Uterus (tissue), 2 donors: ENCODE results near the gene TMA7B.

ENCODE experiments used
- POLR2A ChIP-seq, 2 donors: fragments of 450-650 bp; IDR thresholded peaks; one replicate each; pipeline ENCODE4 v1.6.1; 2016; ENCODE audit warnings: antibody characterized with exemption in 2 of 2, mild to moderate bottlenecking in 1 of 2, moderate library complexity in 1 of 2
- TF ChIP-seq, protein P1 (sequence below), 4 experiments: fragments of 200-600 bp in 2 of 4; fragments of 450-650 bp in 2 of 4; sonication (generic) in 2 of 4; IDR thresholded peaks; one replicate each; pipeline ENCODE4 v1.5.1; 2016 to 2019; ENCODE audit warnings: antibody characterized with exemption in 4 of 4, mild to moderate bottlenecking in 2 of 4, moderate library complexity in 1 of 4

DNA sequence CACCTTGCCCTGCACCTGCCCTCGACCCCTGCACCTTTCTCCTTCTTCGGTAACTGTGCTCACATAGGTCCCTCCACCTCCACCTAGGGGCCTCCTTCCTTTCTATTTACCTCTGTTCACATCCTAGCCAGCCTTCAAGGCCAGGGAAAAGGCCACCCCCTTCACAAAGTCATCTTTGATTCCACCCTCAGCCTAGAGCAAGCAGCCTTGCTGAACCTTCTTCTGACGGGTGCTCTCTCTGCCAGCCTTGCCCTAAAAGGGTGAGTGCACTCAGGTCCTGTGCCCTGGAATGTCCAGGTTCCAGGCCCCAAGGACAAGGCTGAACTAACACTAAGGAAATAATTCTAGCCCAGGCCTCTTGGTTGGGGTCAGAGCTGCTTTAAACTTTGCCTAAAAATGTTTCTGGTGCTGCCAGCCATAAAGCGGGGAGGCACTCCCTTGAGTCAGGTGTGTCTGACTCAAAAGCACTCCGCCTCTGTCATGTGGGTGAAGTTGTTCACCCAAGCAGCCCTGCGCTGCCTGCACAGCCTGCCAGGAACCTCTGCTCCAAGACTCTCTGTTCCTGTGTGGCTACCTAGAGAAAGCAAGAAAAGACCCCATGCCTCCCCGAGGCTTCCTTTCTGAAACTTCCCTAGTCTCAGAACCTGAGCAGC lies 25.3 kb downstream of the TMA7B start:
- no peak for TF ChIP-seq POLR2A (IDR thresholded peaks at IDR 0.05)
- TF ChIP-seq, protein P1, sequence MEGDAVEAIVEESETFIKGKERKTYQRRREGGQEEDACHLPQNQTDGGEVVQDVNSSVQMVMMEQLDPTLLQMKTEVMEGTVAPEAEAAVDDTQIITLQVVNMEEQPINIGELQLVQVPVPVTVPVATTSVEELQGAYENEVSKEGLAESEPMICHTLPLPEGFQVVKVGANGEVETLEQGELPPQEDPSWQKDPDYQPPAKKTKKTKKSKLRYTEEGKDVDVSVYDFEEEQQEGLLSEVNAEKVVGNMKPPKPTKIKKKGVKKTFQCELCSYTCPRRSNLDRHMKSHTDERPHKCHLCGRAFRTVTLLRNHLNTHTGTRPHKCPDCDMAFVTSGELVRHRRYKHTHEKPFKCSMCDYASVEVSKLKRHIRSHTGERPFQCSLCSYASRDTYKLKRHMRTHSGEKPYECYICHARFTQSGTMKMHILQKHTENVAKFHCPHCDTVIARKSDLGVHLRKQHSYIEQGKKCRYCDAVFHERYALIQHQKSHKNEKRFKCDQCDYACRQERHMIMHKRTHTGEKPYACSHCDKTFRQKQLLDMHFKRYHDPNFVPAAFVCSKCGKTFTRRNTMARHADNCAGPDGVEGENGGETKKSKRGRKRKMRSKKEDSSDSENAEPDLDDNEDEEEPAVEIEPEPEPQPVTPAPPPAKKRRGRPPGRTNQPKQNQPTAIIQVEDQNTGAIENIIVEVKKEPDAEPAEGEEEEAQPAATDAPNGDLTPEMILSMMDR (IDR thresholded peaks at IDR 0.05) = no peak
